CD4-positive, CD25-positive, alpha-beta regulatory T cell (primary cell): ENCODE measurements around the gene TMEM163. TPM values are rescaled to one million over a fixed set of nuclear protein-coding genes. Genes with fewer than 3 reads are reported as not detected.

ENCODE experiments used
- ATAC-seq, 2 donors: fragments of 150-1000 bp; cut with Tn5 transposase; one replicate each; pipeline ENCODE4 v1.10.0; 2021; ENCODE audit warnings: low read depth in 2 of 2, moderate number of reproducible peaks in 2 of 2, moderate library complexity in 1 of 2
- DNase-seq, 3 donors: peaks; one replicate each; pipeline versions ENCODE4 v3.0.0 to v3.0.0-alpha.2; 2012 to 2022; ENCODE audit warnings: mixed read lengths in 1 of 3
- H3K27ac ChIP-seq: one replicate; pipeline ENCODE4 v1.7.0; 2013; ENCODE audit warnings: mild to moderate bottlenecking, low read length; ENCODE audit not compliant: insufficient read depth, poor library complexity, severe bottlenecking
- H3K27me3 ChIP-seq: one replicate; pipeline ENCODE4 v1.7.0; 2013; ENCODE audit warnings: low read length; ENCODE audit not compliant: control insufficient read depth, insufficient read depth
- H3K36me3 ChIP-seq: one replicate; pipeline ENCODE4 v1.7.0; 2013; ENCODE audit warnings: mild to moderate bottlenecking, low read length, moderate library complexity; ENCODE audit not compliant: control insufficient read depth, insufficient read depth
- H3K4me1 ChIP-seq: 2 replicates; pipeline ENCODE4 v1.7.0; 2013; ENCODE audit warnings: mild to moderate bottlenecking, low read length; ENCODE audit not compliant: insufficient read depth, control insufficient read depth, poor library complexity, severe bottlenecking
- H3K4me3 ChIP-seq: one replicate; pipeline ENCODE4 v1.7.0; 2013; ENCODE audit warnings: low read depth, mild to moderate bottlenecking, low read length, moderate library complexity
- H3K9me3 ChIP-seq, 2 experiments: 1 replicate in 1 of 2; 2 replicates in 1 of 2; pipeline ENCODE4 v1.7.0; 2013; ENCODE audit warnings: low read length in 2 of 2, mild to moderate bottlenecking in 1 of 2, moderate library complexity in 1 of 2; ENCODE audit not compliant: control insufficient read depth in 2 of 2
- H3K27ac Mint-ChIP-seq, 3 donors: one replicate each; pipeline ENCODE4 v1.8.0; 2020 to 2022; ENCODE audit warnings: mild to moderate bottlenecking in 3 of 3, mixed read lengths in 3 of 3, moderate library complexity in 2 of 3
- H3K27me3 Mint-ChIP-seq: one replicate; pipeline ENCODE4 v1.8.0; 2022; ENCODE audit warnings: mild to moderate bottlenecking, mixed read lengths
- H3K36me3 Mint-ChIP-seq: one replicate; pipeline ENCODE4 v1.8.0; 2020; ENCODE audit warnings: mixed read lengths
- H3K4me1 Mint-ChIP-seq, 4 donors: one replicate each; pipeline ENCODE4 v1.8.0; 2020 to 2022; ENCODE audit warnings: mixed read lengths in 4 of 4, mild to moderate bottlenecking in 1 of 4
- H3K4me3 Mint-ChIP-seq, 4 donors: one replicate each; pipeline ENCODE4 v1.8.0; 2020 to 2022; ENCODE audit warnings: mild to moderate bottlenecking in 4 of 4, mixed read lengths in 4 of 4, moderate library complexity in 3 of 4
- H3K9me3 Mint-ChIP-seq, 7 donors: one replicate each; pipeline ENCODE4 v1.8.0; 2020 to 2022; ENCODE audit warnings: mixed read lengths in 7 of 7, mild to moderate bottlenecking in 3 of 7, moderate library complexity in 2 of 7
- polyA plus RNA-seq, 4 donors: library from polyadenylated mRNA; unstranded; fragments of 300-500 nt; fragmentation: Illumina TruSeq; gene quantifications; one replicate each; pipeline ENCODE4 v1.2.3, GENCODE V29; 2021
- total RNA-seq: library from RNA; stranded (reverse); gene quantifications from one replicate; pipeline ENCODE4 v1.2.3, GENCODE V29; 2022

The TMEM163 gene
- total and polyA plus RNA-seq, 5 donors from 2014 or later: 0.08 to 1.0 (median 0.33) TPM

- Mint-ChIP-seq H3K36me3 (peaks cover 44% of the 10 kb centered on the region), H3K27ac (no peak overlapping the region), H3K4me3 (no peak overlapping the region), H3K9me3 (no peaks in the 10 kb centered on the region), H3K27me3 (no peaks in the 10 kb centered on the region), H3K4me1 (peaks cover 0 to 10% (median 1%) of the 10 kb centered on the region in 4 donors)
- DNase-seq (no peak), ATAC-seq (no peak)
- no peaks in the 10 kb centered on the region for H3K27me3 ChIP-seq
- H3K36me3 ChIP-seq: peaks cover 26% of the 10 kb centered on the region
- no peaks in the 10 kb centered on the region for H3K4me1 ChIP-seq
- no peaks in the 10 kb centered on the region for H3K9me3 ChIP-seq
- H3K27ac ChIP-seq: no peak overlapping the region
- H3K4me3 ChIP-seq: no peak overlapping the region
Measured at GRCh38 chr2:134421556-134422328, 297.1 kb downstream of the TMEM163 start.

GRCh38 chr2:134420920-134421319, 297.9 kb downstream of the TMEM163 start:
- Histone ChIP-seq H3K36me3 (peaks cover 24% of the 10 kb centered on the region), H3K27me3 (no peaks in the 10 kb centered on the region), H3K27ac (no peak overlapping the region), H3K4me3 (no peak overlapping the region), H3K4me1 (no peaks in the 10 kb centered on the region), H3K9me3 (no peaks in the 10 kb centered on the region)
- peaks cover 0 to 10% (median 2%) of the 10 kb centered on the region in 4 donors for H3K4me1 Mint-ChIP-seq
- DNase-seq: no peak
- H3K27ac Mint-ChIP-seq: no peak overlapping the region
- H3K27me3 Mint-ChIP-seq: no peaks in the 10 kb centered on the region
- no peak for ATAC-seq
- H3K36me3 Mint-ChIP-seq: peaks cover 43% of the 10 kb centered on the region
- H3K9me3 Mint-ChIP-seq: no peaks in the 10 kb centered on the region
- no peak overlapping the region for H3K4me3 Mint-ChIP-seq

GRCh38 chr2:134420259-134420658, 298.5 kb downstream of the TMEM163 start:
- no peaks in the 10 kb centered on the region for H3K4me1 ChIP-seq
- no peaks in the 10 kb centered on the region for H3K9me3 ChIP-seq
- Mint-ChIP-seq H3K27ac (no peak overlapping the region), H3K36me3 (peaks cover 44% of the 10 kb centered on the region), H3K4me1 (peaks cover 0 to 7% (median 2%) of the 10 kb centered on the region in 4 donors), H3K4me3 (no peak overlapping the region), H3K9me3 (no peaks in the 10 kb centered on the region), H3K27me3 (no peaks in the 10 kb centered on the region)
- H3K36me3 ChIP-seq: peaks cover 24% of the 10 kb centered on the region
- H3K27me3 ChIP-seq: no peaks in the 10 kb centered on the region
- H3K4me3 ChIP-seq: no peak overlapping the region
- DNase-seq (no peak), ATAC-seq (no peak)
- no peak overlapping the region for H3K27ac ChIP-seq

- no peaks in the 10 kb centered on the region for H3K9me3 Mint-ChIP-seq
- H3K36me3 ChIP-seq: peaks cover 15% of the 10 kb centered on the region
- no peak overlapping the region for H3K4me3 ChIP-seq
- peaks cover 40% of the 10 kb centered on the region for H3K36me3 Mint-ChIP-seq
- H3K27ac ChIP-seq: no peak overlapping the region
- H3K4me1 Mint-ChIP-seq: peaks cover 0 to 5% (median 0%) of the 10 kb centered on the region in 4 donors
- ATAC-seq (no peak), DNase-seq (no peak)
- H3K4me1 ChIP-seq: no peaks in the 10 kb centered on the region
- H3K27ac Mint-ChIP-seq: peak overlapping the region in 1 of 3 donors; percentile 58
- no peaks in the 10 kb centered on the region for H3K27me3 Mint-ChIP-seq
- H3K27me3 ChIP-seq: no peaks in the 10 kb centered on the region
- no peaks in the 10 kb centered on the region for H3K9me3 ChIP-seq
- H3K4me3 Mint-ChIP-seq: no peak overlapping the region
Measured at GRCh38 chr2:134417968-134418582, 300.7 kb downstream of the TMEM163 start.

GRCh38 chr2:134416637-134417036, 302.2 kb downstream of the TMEM163 start:
- no peak overlapping the region for H3K4me3 Mint-ChIP-seq
- no peaks in the 10 kb centered on the region for H3K27me3 ChIP-seq
- H3K4me3 ChIP-seq: no peak overlapping the region
- H3K27ac ChIP-seq: no peak overlapping the region
- ATAC-seq (no peak), DNase-seq (no peak)
- H3K9me3 Mint-ChIP-seq: no peaks in the 10 kb centered on the region
- no peaks in the 10 kb centered on the region for H3K4me1 ChIP-seq
- peaks cover 34% of the 10 kb centered on the region for H3K36me3 Mint-ChIP-seq
- peaks cover 20% of the 10 kb centered on the region for H3K36me3 ChIP-seq
- H3K4me1 Mint-ChIP-seq: peaks cover 0 to 12% (median 3%) of the 10 kb centered on the region in 4 donors
- no peak overlapping the region for H3K27ac Mint-ChIP-seq
- H3K27me3 Mint-ChIP-seq: no peaks in the 10 kb centered on the region
- H3K9me3 ChIP-seq: no peaks in the 10 kb centered on the region

GRCh38 chr2:134416018-134416417, 302.8 kb downstream of the TMEM163 start:
- Mint-ChIP-seq H3K27ac (no peak overlapping the region), H3K9me3 (no peaks in the 10 kb centered on the region), H3K4me1 (peaks cover 0 to 18% (median 3%) of the 10 kb centered on the region in 4 donors), H3K27me3 (no peaks in the 10 kb centered on the region), H3K36me3 (peaks cover 34% of the 10 kb centered on the region), H3K4me3 (no peak overlapping the region)
- no peak for ATAC-seq
- no peaks in the 10 kb centered on the region for H3K4me1 ChIP-seq
- H3K9me3 ChIP-seq: no peaks in the 10 kb centered on the region
- DNase-seq: no peak
- H3K27ac ChIP-seq: no peak overlapping the region
- no peak overlapping the region for H3K4me3 ChIP-seq
- peaks cover 20% of the 10 kb centered on the region for H3K36me3 ChIP-seq
- no peaks in the 10 kb centered on the region for H3K27me3 ChIP-seq

- Histone ChIP-seq H3K27ac (no peak overlapping the region), H3K36me3 (peaks cover 22% of the 10 kb centered on the region), H3K4me3 (no peak overlapping the region), H3K9me3 (no peaks in the 10 kb centered on the region), H3K4me1 (no peaks in the 10 kb centered on the region), H3K27me3 (no peaks in the 10 kb centered on the region)
- H3K27ac Mint-ChIP-seq: peak overlapping the region in 1 of 3 donors; percentile 28
- H3K36me3 Mint-ChIP-seq: peaks cover 34% of the 10 kb centered on the region
- no peaks in the 10 kb centered on the region for H3K27me3 Mint-ChIP-seq
- H3K4me1 Mint-ChIP-seq: peaks cover 0 to 25% (median 12%) of the 10 kb centered on the region in 4 donors
- H3K4me3 Mint-ChIP-seq: no peak overlapping the region
- DNase-seq (no peak), ATAC-seq (no peak)
- no peaks in the 10 kb centered on the region for H3K9me3 Mint-ChIP-seq
Measured at GRCh38 chr2:134413912-134414311, 304.9 kb downstream of the TMEM163 start.
